Measurements from ENCODE around the gene NRXN3.

Gene NRXN3

DNA sequence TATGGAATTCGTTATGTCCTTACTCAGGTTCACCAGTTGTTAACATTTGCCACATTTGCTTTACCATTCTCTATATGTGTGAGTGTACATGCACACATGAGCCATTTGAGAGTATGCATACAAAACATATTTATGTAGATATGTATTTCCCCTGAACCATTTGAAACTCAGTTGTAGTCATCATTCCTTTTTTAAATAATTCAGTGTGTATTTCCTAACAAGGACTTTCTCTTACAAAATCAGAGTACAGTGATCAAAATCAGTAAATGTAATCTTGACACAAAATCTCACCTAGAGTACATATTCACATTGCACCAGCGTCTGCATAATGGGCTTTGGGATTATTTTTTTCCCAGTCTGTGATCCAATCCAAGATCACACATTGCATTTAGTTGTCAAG is 1656.2 kb downstream of the NRXN3 start:
- TF ChIP-seq GATA3 (IDR thresholded peaks at IDR 0.05; ENCODE audit: low read depth, low read length), result no peak
- TF ChIP-seq GATA2 (IDR thresholded peaks at IDR 0.05; ENCODE audit: low read depth, low read length), result no peak

- TF ChIP-seq GATA3 (IDR thresholded peaks at IDR 0.05; ENCODE audit: low read depth, low read length) (no peak), GATA2 (IDR thresholded peaks at IDR 0.05; ENCODE audit: low read depth, low read length) (no peak)
Measured at GRCh38 chr14:79829405-79830166, 1659.4 kb downstream of the NRXN3 start.

DNA sequence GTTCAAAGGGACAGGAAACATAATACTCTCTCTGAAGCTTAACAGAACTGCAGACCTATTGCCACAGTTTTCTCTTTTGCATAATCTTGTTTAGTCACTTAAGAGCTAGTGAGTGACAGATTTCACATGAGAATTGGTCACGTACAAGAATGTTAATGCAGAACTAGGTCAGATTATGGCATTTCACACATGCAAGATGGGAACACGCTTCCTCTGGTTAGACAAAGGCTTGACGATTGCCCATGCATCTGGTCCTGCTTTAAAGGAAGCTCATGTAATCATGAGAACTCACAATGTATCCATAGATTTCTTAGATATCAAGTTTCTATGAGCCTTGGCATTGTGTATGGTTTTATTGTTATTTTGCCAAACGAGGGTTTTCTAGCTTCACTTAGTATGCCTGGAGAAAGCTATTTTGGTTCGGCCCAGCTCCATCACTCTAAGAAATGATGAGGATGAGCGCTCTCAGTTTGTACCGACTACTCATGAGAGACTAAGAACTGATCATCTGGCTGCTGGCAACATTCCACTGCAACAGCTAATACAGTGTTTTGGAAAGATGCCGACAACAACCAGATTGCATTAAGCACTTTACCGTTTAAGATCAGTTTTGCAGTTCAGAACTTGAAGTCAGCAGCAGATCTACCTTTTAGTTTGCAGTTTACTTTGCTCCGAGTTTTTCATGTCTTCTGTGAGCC is 1661.2 kb downstream of the NRXN3 start:
- TF ChIP-seq GATA2 (IDR thresholded peaks at IDR 0.05; ENCODE audit: low read depth, low read length) (no peak), GATA3 (IDR thresholded peaks at IDR 0.05; ENCODE audit: low read depth, low read length) (no peak)

DNA sequence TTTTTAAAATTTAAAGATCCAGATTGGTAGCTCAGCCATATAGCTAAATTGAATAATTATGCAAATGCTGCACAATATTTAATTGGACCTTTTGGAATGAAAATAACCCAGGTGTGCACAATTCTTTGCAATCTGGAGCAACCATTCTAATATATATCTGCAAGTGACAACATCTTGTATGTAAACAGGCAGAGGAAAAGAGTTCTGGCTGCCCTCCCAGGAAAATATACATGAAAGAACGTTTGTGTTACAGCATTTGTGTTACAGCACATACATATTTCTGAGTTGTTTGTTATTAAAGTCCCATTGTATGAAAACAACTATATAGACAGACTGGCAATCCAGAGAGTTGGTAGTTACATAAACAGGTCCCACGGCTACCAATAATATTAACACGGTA is 1663.6 kb downstream of the NRXN3 start:
- no peak for TF ChIP-seq GATA3 (IDR thresholded peaks at IDR 0.05; ENCODE audit: low read depth, low read length)
- no peak for TF ChIP-seq GATA2 (IDR thresholded peaks at IDR 0.05; ENCODE audit: low read depth, low read length)

DNA sequence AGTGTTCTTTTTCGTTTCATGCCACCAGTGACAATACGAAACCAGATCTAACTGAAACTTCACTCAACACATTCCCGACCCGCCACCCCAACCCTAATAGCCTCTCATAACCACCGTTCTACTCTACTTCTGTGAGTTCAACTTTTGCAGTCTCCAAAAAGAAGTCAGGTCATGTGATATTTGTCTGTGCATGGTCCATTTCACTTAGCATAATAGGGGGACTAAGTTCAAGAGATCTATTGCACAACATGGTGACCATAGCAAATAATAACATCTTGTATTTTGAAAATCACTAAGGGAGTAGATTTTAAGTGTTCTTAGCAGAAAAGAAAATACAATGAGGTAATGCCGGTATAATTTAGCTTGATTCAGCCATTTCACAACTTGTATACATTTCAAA is 1664.7 kb downstream of the NRXN3 start:
- TF ChIP-seq GATA3 (IDR thresholded peaks at IDR 0.05; ENCODE audit: low read depth, low read length), result no peak
- no peak for TF ChIP-seq GATA2 (IDR thresholded peaks at IDR 0.05; ENCODE audit: low read depth, low read length)

- TF ChIP-seq GATA2 (IDR thresholded peaks at IDR 0.05; ENCODE audit: low read depth, low read length) (no peak), GATA3 (IDR thresholded peaks at IDR 0.05; ENCODE audit: low read depth, low read length) (no peak)
Measured at GRCh38 chr14:79836577-79836976, 1666.4 kb downstream of the NRXN3 start.

GRCh38 chr14:79837699-79838098 is 1667.5 kb downstream of the NRXN3 start:
- TF ChIP-seq GATA2 (IDR thresholded peaks at IDR 0.05; ENCODE audit: low read depth, low read length), result no peak
- no peak for TF ChIP-seq GATA3 (IDR thresholded peaks at IDR 0.05; ENCODE audit: low read depth, low read length)

DNA sequence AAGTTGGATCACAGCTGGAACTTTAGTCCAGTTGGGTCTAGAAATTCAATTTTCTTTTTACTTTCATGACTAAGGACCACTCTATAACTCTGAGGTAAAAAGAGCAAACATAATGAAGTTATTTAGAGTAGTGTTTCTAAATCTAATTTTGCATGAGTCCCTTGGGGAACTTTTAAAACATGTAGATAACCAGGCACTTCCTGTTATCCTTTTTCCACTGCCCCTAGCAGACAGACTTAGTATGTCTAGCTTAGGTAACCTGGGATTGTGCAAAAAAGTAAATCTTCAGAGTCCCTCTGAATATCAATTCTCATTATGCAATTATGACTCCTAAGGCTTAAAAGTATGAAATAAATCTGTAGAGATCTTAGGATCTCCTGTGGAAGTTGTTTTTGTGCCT is 1669.9 kb downstream of the NRXN3 start:
- TF ChIP-seq GATA3 (IDR thresholded peaks at IDR 0.05; ENCODE audit: low read depth, low read length) (no peak), GATA2 (IDR thresholded peaks at IDR 0.05; ENCODE audit: low read depth, low read length) (no peak)

DNA sequence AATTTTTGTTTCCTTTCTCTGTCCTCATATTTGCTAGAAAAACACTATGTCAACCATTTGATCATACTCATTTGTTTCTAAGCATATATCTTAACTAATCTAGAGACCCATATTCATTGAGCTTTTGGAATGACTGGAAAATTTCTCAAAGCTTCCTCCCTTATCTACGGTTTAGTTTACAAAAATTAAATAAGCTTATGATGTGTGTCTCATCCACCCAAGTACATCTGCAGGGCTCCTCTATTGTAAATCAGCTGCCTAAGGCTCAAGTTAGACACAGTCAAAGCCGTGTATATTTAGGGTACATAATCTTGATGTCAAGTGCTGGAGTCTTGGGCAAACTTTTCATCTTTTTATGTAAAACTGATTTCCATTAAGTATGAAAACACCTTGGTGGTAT is 1670.7 kb downstream of the NRXN3 start:
- no peak for TF ChIP-seq GATA3 (IDR thresholded peaks at IDR 0.05; ENCODE audit: low read depth, low read length)
- TF ChIP-seq GATA2 (IDR thresholded peaks at IDR 0.05; ENCODE audit: low read depth, low read length), result no peak

DNA sequence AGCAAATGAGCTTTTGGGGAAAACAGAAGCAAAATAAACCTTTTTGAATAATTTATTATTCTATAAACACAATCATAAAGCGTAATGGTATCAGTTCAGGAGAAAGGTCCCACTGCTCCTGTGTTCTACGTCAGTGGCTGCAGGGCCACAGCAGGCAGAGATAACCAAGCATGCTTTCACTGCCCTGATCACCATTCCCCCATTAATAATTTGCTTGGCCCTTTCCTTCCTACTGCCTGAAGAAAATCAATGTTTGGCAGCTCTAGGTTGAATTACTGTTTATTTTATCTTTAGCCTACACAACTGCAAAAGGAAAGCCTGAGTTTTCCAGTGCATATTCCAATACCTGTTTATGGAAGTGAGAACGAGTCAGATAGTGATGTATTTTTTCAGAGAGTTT is 1671.3 kb downstream of the NRXN3 start:
- TF ChIP-seq GATA2 (IDR thresholded peaks at IDR 0.05; ENCODE audit: low read depth, low read length) (no peak), GATA3 (IDR thresholded peaks at IDR 0.05; ENCODE audit: low read depth, low read length) (no peak)

- no peak for TF ChIP-seq GATA3 (IDR thresholded peaks at IDR 0.05; ENCODE audit: low read depth, low read length)
- no peak for TF ChIP-seq GATA2 (IDR thresholded peaks at IDR 0.05; ENCODE audit: low read depth, low read length)
Measured at GRCh38 chr14:79842270-79842669, 1672.1 kb downstream of the NRXN3 start.

DNA sequence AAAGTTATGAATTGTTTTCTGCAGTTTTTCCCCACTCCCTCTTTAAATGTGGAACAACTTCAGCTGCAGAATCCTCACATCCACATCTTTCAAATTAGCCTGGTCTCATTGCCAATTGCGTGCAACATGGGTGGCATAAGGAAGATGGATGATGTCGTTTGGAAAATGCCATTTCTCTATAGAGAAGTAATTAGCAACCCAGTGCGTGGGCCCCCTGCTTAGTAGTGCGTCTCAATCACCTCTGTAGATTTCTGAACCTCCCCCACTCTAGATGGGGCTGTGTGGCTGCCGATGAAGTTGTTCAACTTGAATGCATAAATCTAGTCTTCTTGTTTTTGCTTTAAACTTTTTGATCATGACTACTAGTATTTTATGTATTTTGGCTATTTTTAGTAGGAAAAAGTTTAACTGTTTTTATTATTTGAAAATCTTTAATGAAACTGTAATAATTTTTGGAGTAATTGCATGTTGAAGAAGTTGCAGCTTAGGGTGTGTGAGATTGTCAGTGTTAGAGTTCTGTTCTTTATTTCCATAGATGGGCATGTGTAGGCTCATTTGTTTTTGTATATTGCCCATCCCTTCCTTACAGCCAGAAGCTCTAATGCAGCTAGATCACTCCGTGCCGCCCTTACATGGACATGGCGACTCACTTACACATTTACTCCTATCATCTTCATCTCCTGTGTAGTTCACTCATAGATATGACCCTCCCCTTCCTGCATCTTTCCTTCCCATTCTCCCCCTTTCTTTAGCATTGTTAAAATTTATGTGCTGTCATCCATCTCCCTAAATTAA is 1683.0 kb downstream of the NRXN3 start:
- TF ChIP-seq GATA2 (IDR thresholded peaks at IDR 0.05; ENCODE audit: low read depth, low read length), result no peak
- no peak for TF ChIP-seq GATA3 (IDR thresholded peaks at IDR 0.05; ENCODE audit: low read depth, low read length)

DNA sequence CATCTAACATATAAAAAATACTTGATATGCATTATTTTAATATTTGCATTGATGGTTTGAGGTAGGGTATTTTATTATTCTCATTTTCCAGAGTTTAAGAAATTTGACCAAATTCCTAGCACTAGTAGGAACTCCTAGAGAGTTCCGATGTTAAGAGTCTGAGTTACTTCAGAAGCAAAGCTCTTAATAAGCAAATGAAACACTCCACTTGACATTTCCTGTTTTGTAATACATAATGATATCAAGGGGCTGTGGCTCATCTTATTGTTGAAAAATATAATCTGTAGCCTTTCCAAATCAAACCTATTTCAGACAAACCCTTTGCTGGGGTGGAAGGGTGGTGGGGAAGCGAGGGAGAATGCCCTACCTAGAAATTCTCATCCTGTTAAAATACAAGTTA is 1685.6 kb downstream of the NRXN3 start:
- no peak for TF ChIP-seq GATA2 (IDR thresholded peaks at IDR 0.05; ENCODE audit: low read depth, low read length)
- TF ChIP-seq GATA3 (IDR thresholded peaks at IDR 0.05; ENCODE audit: low read depth, low read length), result no peak

- TF ChIP-seq GATA2 (IDR thresholded peaks at IDR 0.05; ENCODE audit: low read depth, low read length), result no peak
- no peak for TF ChIP-seq GATA3 (IDR thresholded peaks at IDR 0.05; ENCODE audit: low read depth, low read length)
Measured at GRCh38 chr14:79856381-79856780, 1686.2 kb downstream of the NRXN3 start.

Data from SH-SY5Y (cell line).